HCT116 (cell line): ENCODE data around the gene TFIP11. TPM values are rescaled to one million over a fixed set of nuclear protein-coding genes. Genes with fewer than 3 reads are reported as not detected.

Experiments used
- ATAC-seq: fragments of 200-7000 bp; cut with Tn5 transposase; 2 replicates; pipeline ENCODE4 v1.9.1; 2020; ENCODE audit warnings: mild to moderate bottlenecking, moderate library complexity
- BruUV-seq: library from RNA; stranded (reverse); fragments of 400-500 nt; replicated peaks from 2 replicates; lab custom pipeline; 2021; lab: Mats Ljungman, UMichigan
- CTCF ChIA-PET: fragments of 300-600 bp; sonication (Branson Sonifier 250); formaldehyde crosslinking; loops from one replicate; lab custom pipeline; 2021; ENCODE audit warnings: antibody characterized with exemption; lab: Charles Lee
- POLR2A ChIA-PET: fragments of 300-600, 350-600 bp; sonication (Branson Sonifier 250); formaldehyde crosslinking; loops from one replicate; lab custom pipeline; 2021; ENCODE audit warnings: antibody characterized with exemption; lab: Charles Lee
- RAD21 ChIA-PET, 2 experiments: fragments of 300-600 bp; sonication (Branson Sonifier 250); formaldehyde crosslinking; loops; one replicate each; lab custom pipeline; 2023; ENCODE audit warnings: low total read pairs in 2 of 2; ENCODE audit not compliant: uncharacterized antibody in 2 of 2, unreplicated experiment in 2 of 2, low non-redundant PET in 1 of 2; lab: Charles Lee
- DNase-seq: peaks from one replicate; pipeline ENCODE4 v3.0.0-alpha.2; 2010; ENCODE audit warnings: low read depth, low spot score
- H2AFZ ChIP-seq: fragments of 200-600 bp; shearing (Covaris generic), sonication (generic); 2 replicates; pipeline ENCODE4 v1.6.1; 2017; ENCODE audit warnings: low read depth, mixed run types, mixed read lengths, antibody characterized with exemption, low read length; ENCODE audit not compliant: poor library complexity, severe bottlenecking
- H3K27ac ChIP-seq: 2 replicates; pipeline ENCODE4 v1.5.1; 2012; ENCODE audit warnings: low read depth, low read length
- H3K27me3 ChIP-seq: fragments of 200-600 bp; sonication (generic); 2 replicates; pipeline ENCODE4 v1.6.1; 2016; ENCODE audit warnings: mixed run types, low read length, mixed read lengths; ENCODE audit not compliant: insufficient read depth
- H3K36me3 ChIP-seq, 2 experiments: fragments of 200-500 bp in 1 of 2; fragments of 200-600 bp in 1 of 2; sonication (Bioruptor generic) in 1 of 2; sonication (generic) in 1 of 2; 2 replicates each; pipeline versions ENCODE4 v1.5.1 to v1.6.1; 2014 to 2016; ENCODE audit warnings: low read length in 2 of 2, inconsistent platforms in 1 of 2, mixed read lengths in 1 of 2, mixed run types in 1 of 2; ENCODE audit not compliant: insufficient read depth in 2 of 2, control insufficient read depth in 1 of 2
- H3K4me1 ChIP-seq, 2 experiments: fragments of 200-600 bp in 1 of 2; sonication (generic) in 1 of 2; 2 replicates each; pipeline versions ENCODE4 v1.5.1 to v1.6.1; 2012 to 2017; ENCODE audit warnings: low read length in 2 of 2, inconsistent platforms in 1 of 2, mild to moderate bottlenecking in 1 of 2, mixed read lengths in 1 of 2, mixed run types in 1 of 2, moderate library complexity in 1 of 2; ENCODE audit not compliant: insufficient read depth in 2 of 2, control insufficient read depth in 1 of 2
- H3K4me2 ChIP-seq: fragments of 200-600 bp; sonication (generic); 2 replicates; pipeline ENCODE4 v1.6.1; 2017; ENCODE audit warnings: mixed run types, low read length, mixed read lengths
- H3K4me3 ChIP-seq, 2 experiments: fragments of 200-600 bp in 1 of 2; sonication (generic) in 1 of 2; replicated peaks in 1 of 2; 2 replicates each; pipeline ENCODE4 v1.5.1; 2011 to 2016; ENCODE audit warnings: low read length in 2 of 2, control low read depth in 1 of 2, low read depth in 1 of 2, mild to moderate bottlenecking in 1 of 2, mixed read lengths in 1 of 2, mixed run types in 1 of 2
- H3K79me2 ChIP-seq: fragments of 200-600 bp; sonication (generic); 2 replicates; pipeline ENCODE4 v1.6.1; 2017; ENCODE audit warnings: mild to moderate bottlenecking, mixed run types, low read length, moderate library complexity, mixed read lengths; ENCODE audit not compliant: insufficient read depth
- H3K9ac ChIP-seq: fragments of 200-600 bp; sonication (generic); 2 replicates; pipeline ENCODE4 v1.6.1; 2016; ENCODE audit warnings: low read length, mixed read lengths
- H3K9me2 ChIP-seq: fragments of 200-600 bp; sonication (generic), shearing (Covaris generic); 2 replicates; pipeline ENCODE4 v1.6.1; 2017; ENCODE audit warnings: mixed run types, mild to moderate bottlenecking, moderate library complexity; ENCODE audit not compliant: insufficient read depth
- H3K9me3 ChIP-seq, 2 experiments: fragments of 200-500 bp in 1 of 2; fragments of 200-600 bp in 1 of 2; sonication (Bioruptor generic) in 1 of 2; sonication (generic) in 1 of 2; 2 replicates each; pipeline ENCODE4 v1.6.1; 2014 to 2017; ENCODE audit warnings: low read length in 2 of 2, mixed read lengths in 2 of 2, inconsistent platforms in 1 of 2, low read depth in 1 of 2, mild to moderate bottlenecking in 1 of 2, mixed run types in 1 of 2, moderate library complexity in 1 of 2; ENCODE audit not compliant: control insufficient read depth in 1 of 2, insufficient read depth in 1 of 2
- H4K20me1 ChIP-seq: fragments of 200-600 bp; sonication (generic), shearing (Covaris generic); 2 replicates; pipeline ENCODE4 v1.6.1; 2017; ENCODE audit warnings: mixed run types, mild to moderate bottlenecking, moderate library complexity; ENCODE audit not compliant: insufficient read depth
- ATF3 ChIP-seq: IDR thresholded peaks from 2 replicates; pipeline ENCODE4 v1.6.1; 2012
- CBX3 ChIP-seq: IDR thresholded peaks from 2 replicates; pipeline ENCODE4 v1.6.1; 2012; ENCODE audit warnings: low read depth
- CTCF ChIP-seq, 3 experiments: fragments of 200-600 bp in 1 of 3; sonication (generic) in 1 of 3; IDR thresholded peaks in 2 of 3; conservative IDR thresholded peaks in 1 of 3; 2 replicates each; pipeline ENCODE4 v1.5.1; 2012 to 2017; ENCODE audit warnings: low read depth in 2 of 3, low read length in 2 of 3, antibody characterized with exemption in 1 of 3, borderline replicate concordance in 1 of 3, control low read depth in 1 of 3, mild to moderate bottlenecking in 1 of 3, mixed read lengths in 1 of 3, mixed run types in 1 of 3, moderate library complexity in 1 of 3; ENCODE audit not compliant: insufficient read depth in 1 of 3
- EZH2 ChIP-seq: fragments of 200-600 bp; sonication (generic); IDR thresholded peaks from 2 replicates; pipeline ENCODE4 v1.6.1; 2017; ENCODE audit warnings: antibody characterized with exemption, mixed run types
- EZH2phosphoT487 ChIP-seq: fragments of 200-600 bp; IDR thresholded peaks from 2 replicates; pipeline ENCODE4 v1.6.1; 2018; ENCODE audit warnings: antibody characterized with exemption, borderline replicate concordance
- FOSL1 ChIP-seq: IDR thresholded peaks from 2 replicates; pipeline ENCODE4 v1.6.1; 2012; ENCODE audit warnings: low read depth
- JUND ChIP-seq: IDR thresholded peaks from 2 replicates; pipeline ENCODE4 v1.6.1; 2012
- POLR2A ChIP-seq: IDR thresholded peaks from 2 replicates; pipeline ENCODE4 v1.7.0; 2011; ENCODE audit warnings: borderline replicate concordance; ENCODE audit not compliant: insufficient read depth, insufficient read length; ENCODE audit errors: extremely low read depth
- REST ChIP-seq: IDR thresholded peaks from 2 replicates; pipeline ENCODE4 v1.6.1; 2012; ENCODE audit warnings: low read depth
- SP1 ChIP-seq: IDR thresholded peaks from 2 replicates; pipeline ENCODE4 v1.6.1; 2012; ENCODE audit warnings: low read depth
- SRF ChIP-seq: IDR thresholded peaks from 2 replicates; pipeline ENCODE4 v1.6.1; 2012; ENCODE audit warnings: low read depth
- TCF7L2 ChIP-seq: IDR thresholded peaks from 2 replicates; pipeline ENCODE4 v1.7.0; 2011; ENCODE audit warnings: borderline replicate concordance, inconsistent platforms; ENCODE audit not compliant: insufficient read depth, insufficient read length; ENCODE audit errors: extremely low read depth
- ZBTB33 ChIP-seq: IDR thresholded peaks from 2 replicates; pipeline ENCODE4 v1.6.1; 2011; ENCODE audit warnings: mild to moderate bottlenecking, low read length, moderate library complexity; ENCODE audit not compliant: insufficient replicate concordance; ENCODE audit errors: extremely low read depth
- intact Hi-C: fragments of 100-400 bp; cut with micrococcal nuclease; formaldehyde crosslinking; loops from 2 replicates; pipeline ENCODE4 v1.10.0; 2022
- total RNA-seq: library from RNA; stranded (reverse); gene quantifications from one replicate; pipeline ENCODE4 v1.2.1, GENCODE V29; 2021; ENCODE audit not compliant: unreplicated experiment

TFIP11 gene
- total RNA-seq, 1 experiment from 2014 or later, result 28.1 TPM

- Histone ChIP-seq H4K20me1 (no peaks in the 10 kb centered on the region), H3K36me3 (no peaks in the 10 kb centered on the region), H3K79me2 (no peaks in the 10 kb centered on the region), H3K9me2 (no peaks in the 10 kb centered on the region), H3K9me3 (no peaks in the 10 kb centered on the region), H3K4me2 (no peak overlapping the region), H3K27ac (no peak overlapping the region), H2AFZ (no peak overlapping the region), H3K27me3 (no peaks in the 10 kb centered on the region), H3K9ac (no peak overlapping the region), H3K4me3 (no peak overlapping the region), H3K4me1 (no peaks in the 10 kb centered on the region)
- no peak for ATAC-seq
- RAD21 ChIA-PET, result no interaction called here
- BruUV-seq, result no TSS peak
- TF ChIP-seq CBX3, result no peak
- TF ChIP-seq SRF, result no peak
- DNase-seq, result no peak
- POLR2A ChIA-PET, result no interaction called here
- CTCF ChIA-PET, result no interaction called here
- intact Hi-C loops, result no loop called here
Observed at GRCh38 chr22:26522592-26522991, 10.3 kb upstream of the TFIP11 start.

GRCh38 chr22:26522012-26522411 is 9.7 kb upstream of the TFIP11 start:
- ChIA-PET CTCF (no interaction called here), RAD21 (no interaction called here), POLR2A (no interaction called here)
- ATAC-seq (no peak), DNase-seq (no peak)
- Histone ChIP-seq H3K27ac (no peak overlapping the region), H3K4me2 (no peak overlapping the region), H3K36me3 (no peaks in the 10 kb centered on the region), H3K4me1 (no peaks in the 10 kb centered on the region), H3K79me2 (no peaks in the 10 kb centered on the region), H4K20me1 (no peaks in the 10 kb centered on the region), H3K9ac (no peak overlapping the region), H2AFZ (no peak overlapping the region), H3K9me3 (no peaks in the 10 kb centered on the region), H3K4me3 (no peak overlapping the region), H3K9me2 (no peaks in the 10 kb centered on the region), H3K27me3 (no peaks in the 10 kb centered on the region)
- intact Hi-C loops, result no loop called here
- BruUV-seq, result no TSS peak
- TF ChIP-seq TCF7L2 (no peak), ZBTB33 (no peak), ATF3 (no peak), REST (no peak), CTCF (IDR thresholded peaks at IDR 0.05 in 2 of 3, conservative IDR thresholded peaks at IDR 0.05 in 1 of 3; ENCODE audit: borderline replicate concordance in 1 of 3, insufficient read depth in 1 of 3, low read depth in 2 of 3, low read length in 2 of 3) (no peak), SRF (no peak), JUND (no peak), EZH2 (no peak), FOSL1 (no peak), EZH2phosphoT487 (no peak), SP1 (no peak), POLR2A (no peak)
